Esophagus muscularis mucosa (tissue), 3 donors: Measurements from ENCODE around the gene AGR3.

Experiments used
- CTCF ChIP-seq, 3 experiments: fragments of 200-600 bp in 2 of 3; fragments of 450-650 bp in 1 of 3; sonication (generic) in 2 of 3; IDR thresholded peaks; one replicate each; pipeline ENCODE4 v1.5.1; 2017 to 2019; ENCODE audit warnings: antibody characterized with exemption in 3 of 3, mild to moderate bottlenecking in 2 of 3, moderate library complexity in 1 of 3
- POLR2AphosphoS5 ChIP-seq, 2 donors: sonication (generic); formaldehyde crosslinking; IDR thresholded peaks; one replicate each; pipeline ENCODE4 v1.6.1; 2017; ENCODE audit warnings: antibody characterized with exemption in 2 of 2

- TF ChIP-seq CTCF (IDR thresholded peaks at IDR 0.05) (no peak), POLR2AphosphoS5 (IDR thresholded peaks at IDR 0.05) (no peak)
Observed at GRCh38 chr7:16840094-16840493, 41.7 kb downstream of the AGR3 start.
